WERI-Rb-1 (cell line): ENCODE data around the gene CEACAM5.
A peak's percentile ranks its signal among the peaks of the same experiment; 100 is the strongest.
"Not testable (repeated sequence)": the region's sequence is repeated elsewhere in the genome, so short reads cannot be mapped to it uniquely, and the experiment has no call there.

Source experiments
- DNase-seq: peaks from one replicate; pipeline ENCODE4 v3.0.0-alpha.2; 2020
- H3K27ac ChIP-seq: fragments of 250-450 bp; sonication (Bioruptor Pico); 2 replicates; pipeline ENCODE4 v1.5.1; 2020; ENCODE audit warnings: mild to moderate bottlenecking, moderate library complexity
- H3K27me3 ChIP-seq: fragments of 250-450 bp; sonication (Bioruptor Pico); 2 replicates; pipeline ENCODE4 v1.5.1; 2021; ENCODE audit warnings: mild to moderate bottlenecking, low read depth, moderate library complexity; ENCODE audit not compliant: insufficient read depth, severe bottlenecking
- H3K36me3 ChIP-seq: fragments of 250-450 bp; sonication (Bioruptor Pico); 2 replicates; pipeline ENCODE4 v1.5.1; 2020; ENCODE audit warnings: mild to moderate bottlenecking, moderate library complexity
- H3K4me3 ChIP-seq: 2 replicates; pipeline ENCODE4 v1.5.1; 2011; ENCODE audit warnings: low read depth, mild to moderate bottlenecking, control low read depth, low read length
- H3K9me3 ChIP-seq: fragments of 250-450 bp; sonication (Bioruptor Pico); 2 replicates; pipeline ENCODE4 v1.5.1; 2021; ENCODE audit warnings: mild to moderate bottlenecking, moderate library complexity; ENCODE audit not compliant: severe bottlenecking
- TF ChIP-seq, protein P1 (sequence below): IDR thresholded peaks from 2 replicates; pipeline ENCODE4 v1.5.1; 2011; ENCODE audit warnings: low read depth, mild to moderate bottlenecking, control low read depth, inconsistent platforms, low read length

Gene CEACAM5

GRCh38 chr19:41707502-41707812 lies 969 bp upstream of the CEACAM5 start:
- TF ChIP-seq, protein P1, sequence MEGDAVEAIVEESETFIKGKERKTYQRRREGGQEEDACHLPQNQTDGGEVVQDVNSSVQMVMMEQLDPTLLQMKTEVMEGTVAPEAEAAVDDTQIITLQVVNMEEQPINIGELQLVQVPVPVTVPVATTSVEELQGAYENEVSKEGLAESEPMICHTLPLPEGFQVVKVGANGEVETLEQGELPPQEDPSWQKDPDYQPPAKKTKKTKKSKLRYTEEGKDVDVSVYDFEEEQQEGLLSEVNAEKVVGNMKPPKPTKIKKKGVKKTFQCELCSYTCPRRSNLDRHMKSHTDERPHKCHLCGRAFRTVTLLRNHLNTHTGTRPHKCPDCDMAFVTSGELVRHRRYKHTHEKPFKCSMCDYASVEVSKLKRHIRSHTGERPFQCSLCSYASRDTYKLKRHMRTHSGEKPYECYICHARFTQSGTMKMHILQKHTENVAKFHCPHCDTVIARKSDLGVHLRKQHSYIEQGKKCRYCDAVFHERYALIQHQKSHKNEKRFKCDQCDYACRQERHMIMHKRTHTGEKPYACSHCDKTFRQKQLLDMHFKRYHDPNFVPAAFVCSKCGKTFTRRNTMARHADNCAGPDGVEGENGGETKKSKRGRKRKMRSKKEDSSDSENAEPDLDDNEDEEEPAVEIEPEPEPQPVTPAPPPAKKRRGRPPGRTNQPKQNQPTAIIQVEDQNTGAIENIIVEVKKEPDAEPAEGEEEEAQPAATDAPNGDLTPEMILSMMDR, result peak; percentile 36
- Histone ChIP-seq H3K27me3 (peaks cover 79% of the 10 kb centered on the region), H3K9me3 (no peaks in the 10 kb centered on the region), H3K27ac (no peak overlapping the region), H3K36me3 (no peaks in the 10 kb centered on the region), H3K4me3 (no peak overlapping the region)
- DNase-seq, result peak; percentile 26

- TF ChIP-seq, protein P1, result no peak
These were observed 505 bp upstream of the CEACAM5 start for GRCh38 chr19:41707871-41708371.

DNA sequence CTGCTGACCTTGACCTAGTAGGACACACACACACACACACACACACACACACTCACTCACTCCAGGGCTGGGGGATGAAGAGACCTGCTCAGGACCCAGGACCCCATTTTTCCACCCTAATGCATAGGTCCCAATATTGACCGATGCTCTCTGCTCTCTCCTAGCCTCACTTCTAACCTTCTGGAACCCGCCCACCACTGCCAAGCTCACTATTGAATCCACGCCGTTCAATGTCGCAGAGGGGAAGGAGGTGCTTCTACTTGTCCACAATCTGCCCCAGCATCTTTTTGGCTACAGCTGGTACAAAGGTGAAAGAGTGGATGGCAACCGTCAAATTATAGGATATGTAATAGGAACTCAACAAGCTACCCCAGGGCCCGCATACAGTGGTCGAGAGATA lies 1.1 kb downstream of the CEACAM5 start:
- not testable (repeated sequence) for DNase-seq, H3K36me3 ChIP-seq, H3K9me3 ChIP-seq, H3K27ac ChIP-seq, H3K4me3 ChIP-seq
- H3K27me3 ChIP-seq, result peaks cover 86% of the 10 kb centered on the region

More at GRCh38 chr19:41707871-41708371, 505 bp upstream of the CEACAM5 start:
- Histone ChIP-seq H3K9me3 (no peaks in the 10 kb centered on the region), H3K27ac (no peak overlapping the region), H3K4me3 (no peak overlapping the region), H3K36me3 (no peaks in the 10 kb centered on the region), H3K27me3 (peaks cover 83% of the 10 kb centered on the region)
- no peak for DNase-seq

DNA sequence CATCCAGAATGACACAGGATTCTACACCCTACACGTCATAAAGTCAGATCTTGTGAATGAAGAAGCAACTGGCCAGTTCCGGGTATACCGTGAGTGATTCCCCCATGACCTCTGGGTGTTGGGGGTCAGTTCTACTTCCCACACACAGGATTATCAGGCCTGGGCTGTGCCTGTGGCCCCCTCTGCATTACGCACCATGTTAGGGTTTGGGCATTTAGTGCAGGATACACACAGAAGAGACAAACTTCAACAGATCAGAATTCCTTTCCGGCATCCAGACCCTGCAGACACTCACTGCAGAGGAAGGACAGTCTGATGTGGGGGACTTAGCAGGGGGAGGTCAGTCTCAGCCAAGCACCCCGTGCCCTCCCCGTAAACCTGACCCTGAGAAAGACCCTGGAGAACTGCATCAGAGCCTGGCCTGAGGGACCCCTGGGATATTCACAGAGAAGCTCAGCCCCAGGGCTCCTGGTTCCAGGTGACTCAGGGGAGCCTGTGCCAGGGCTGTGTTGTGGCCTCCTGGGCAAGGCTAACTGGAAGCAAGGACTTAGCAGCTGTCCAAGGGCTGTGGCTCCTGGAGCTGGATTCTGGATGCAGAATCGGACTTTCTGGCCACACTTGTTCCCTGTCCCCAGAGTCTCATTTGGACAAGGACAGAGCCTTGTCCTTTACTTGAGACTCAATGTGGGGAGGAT lies 1.7 kb downstream of the CEACAM5 start:
- peaks cover 86% of the 10 kb centered on the region for H3K27me3 ChIP-seq
- H3K27ac ChIP-seq, result no peak overlapping the region
- TF ChIP-seq, protein P1, result no peak

DNA sequence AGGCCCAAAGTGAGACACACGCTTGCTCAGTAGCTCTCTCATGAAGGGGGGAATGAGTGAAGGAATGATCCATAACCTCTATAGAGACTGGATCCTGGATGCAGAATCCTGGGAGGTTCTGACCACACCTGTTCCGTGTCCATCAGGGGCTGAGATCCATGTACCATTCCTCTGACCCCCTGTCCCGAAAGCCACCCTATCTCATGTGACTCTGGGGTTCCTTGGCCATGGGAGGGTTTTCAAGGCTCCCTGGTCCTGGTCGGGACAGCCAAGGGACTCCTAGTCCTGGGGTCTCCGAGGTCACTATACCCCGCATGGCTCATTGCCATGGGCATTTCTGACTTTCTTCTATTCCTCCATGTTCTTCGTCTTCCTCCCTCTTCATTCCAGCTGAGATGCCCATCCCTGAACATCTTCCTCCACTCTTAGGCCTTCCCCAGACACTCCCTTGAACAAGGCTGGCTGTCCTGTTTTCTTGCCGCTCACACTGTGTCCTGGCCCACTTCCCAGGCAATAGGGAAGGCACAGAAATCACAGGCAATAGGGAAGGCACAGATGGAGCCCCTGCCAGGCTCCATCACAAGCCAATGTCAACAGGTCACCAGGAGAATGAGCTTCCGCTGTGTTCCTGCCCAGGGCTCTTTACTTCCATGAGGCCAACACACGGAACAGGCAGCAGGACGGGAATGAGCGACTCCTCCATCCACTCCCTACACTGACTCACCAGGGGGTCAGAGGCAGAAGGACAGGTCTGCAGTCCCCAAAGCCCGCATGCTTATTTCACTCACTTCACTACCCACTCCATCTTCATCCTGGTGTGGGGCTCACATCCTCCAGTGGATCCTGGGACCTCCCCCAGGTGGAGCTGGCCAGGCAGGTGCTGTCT lies 3.2 kb downstream of the CEACAM5 start:
- Histone ChIP-seq H3K36me3 (no peaks in the 10 kb centered on the region), H3K27ac (no peak overlapping the region), H3K9me3 (no peaks in the 10 kb centered on the region), H3K4me3 (no peak overlapping the region), H3K27me3 (peaks cover 87% of the 10 kb centered on the region)
- no peak for DNase-seq
- TF ChIP-seq, protein P1, result no peak

More for the DNA sequence above, 1.7 kb downstream of the CEACAM5 start:
- H3K9me3 ChIP-seq, result no peaks in the 10 kb centered on the region
- no peak overlapping the region for H3K4me3 ChIP-seq
- no peaks in the 10 kb centered on the region for H3K36me3 ChIP-seq
- no peak for DNase-seq

DNA sequence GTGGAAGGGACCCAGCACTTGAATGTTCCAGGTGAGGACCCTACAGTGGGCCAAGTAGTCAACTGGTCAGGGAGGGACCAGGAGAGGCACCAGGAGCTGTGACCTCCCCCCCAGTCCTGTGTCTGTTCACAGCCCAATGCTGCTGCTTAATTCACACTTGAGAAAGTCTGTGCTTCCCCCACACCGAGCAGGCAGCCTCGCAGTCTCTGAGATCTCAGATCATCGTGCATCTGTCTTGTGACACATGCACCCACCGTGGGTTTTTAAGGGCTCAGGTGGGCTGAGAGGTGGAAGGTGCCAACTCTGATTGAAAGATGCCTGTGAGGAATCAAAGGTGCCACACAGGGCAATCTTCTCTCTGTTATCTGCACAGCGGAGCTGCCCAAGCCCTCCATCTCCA lies 6.2 kb downstream of the CEACAM5 start:
- no peak for DNase-seq
- Histone ChIP-seq H3K4me3 (no peak overlapping the region), H3K27me3 (peaks cover 95% of the 10 kb centered on the region), H3K27ac (no peak overlapping the region), H3K9me3 (no peaks in the 10 kb centered on the region), H3K36me3 (no peaks in the 10 kb centered on the region)
- TF ChIP-seq, protein P1, result no peak
